Caco-2 (cell line): ENCODE results near the gene RNF166. TPM values are rescaled to one million over a fixed set of nuclear protein-coding genes. Genes with fewer than 3 reads are reported as not detected.
A peak's percentile ranks its signal among the peaks of the same experiment; 100 is the strongest.

Source experiments
- BruUV-seq: library from RNA; stranded (reverse); fragments of 400-500 nt; replicated peaks from 2 replicates; lab custom pipeline; 2021; lab: Mats Ljungman, UMichigan
- CTCF ChIA-PET: fragments of 300-600 bp; sonication (Branson Sonifier 250); formaldehyde crosslinking; loops from one replicate; lab custom pipeline; 2022; ENCODE audit warnings: antibody characterized with exemption; lab: Charles Lee
- POLR2A ChIA-PET: fragments of 300-600 bp; sonication (Branson Sonifier 250); formaldehyde crosslinking; loops from one replicate; lab custom pipeline; 2022; ENCODE audit warnings: antibody characterized with exemption; lab: Charles Lee
- DNase-seq, 2 experiments: peaks; one replicate each; pipeline versions ENCODE4 v3.0.0 to v3.0.0-alpha.2; 2020 to 2022
- H3K27me3 ChIP-seq: replicated peaks from 2 replicates; pipeline ENCODE4 v1.6.0; 2011; ENCODE audit warnings: low read length; ENCODE audit not compliant: control insufficient read depth, insufficient read depth
- H3K36me3 ChIP-seq: 2 replicates; pipeline ENCODE4 v1.5.1; 2011; ENCODE audit warnings: low read length; ENCODE audit not compliant: control insufficient read depth, insufficient read depth
- H3K4me1 ChIP-seq: fragments of 250-450 bp; sonication (Bioruptor Pico); 2 replicates; pipeline ENCODE4 v1.5.1; 2020; ENCODE audit warnings: mild to moderate bottlenecking
- H3K4me3 ChIP-seq: 2 replicates; pipeline ENCODE4 v1.5.1; 2011; ENCODE audit warnings: low read depth, mild to moderate bottlenecking, control low read depth, low read length
- H3K9me3 ChIP-seq: fragments of 250-450 bp; sonication (Bioruptor Pico); 2 replicates; pipeline ENCODE4 v1.5.1; 2020; ENCODE audit warnings: mild to moderate bottlenecking, moderate library complexity
- H3K27ac Mint-ChIP-seq: one replicate; pipeline ENCODE4 v1.8.0; 2022; ENCODE audit warnings: mixed read lengths; ENCODE audit not compliant: unreplicated experiment
- H3K27me3 Mint-ChIP-seq: one replicate; pipeline ENCODE4 v1.8.0; 2022; ENCODE audit warnings: mixed read lengths; ENCODE audit not compliant: insufficient read depth, unreplicated experiment
- H3K36me3 Mint-ChIP-seq: one replicate; pipeline ENCODE4 v1.8.0; 2022; ENCODE audit warnings: mild to moderate bottlenecking, mixed read lengths; ENCODE audit not compliant: insufficient read depth, unreplicated experiment
- H3K4me1 Mint-ChIP-seq: one replicate; pipeline ENCODE4 v1.8.0; 2022; ENCODE audit warnings: low read depth, mixed read lengths; ENCODE audit not compliant: unreplicated experiment
- H3K4me3 Mint-ChIP-seq: one replicate; pipeline ENCODE4 v1.8.0; 2022; ENCODE audit warnings: mild to moderate bottlenecking, moderate library complexity, mixed read lengths; ENCODE audit not compliant: unreplicated experiment
- H3K9me3 Mint-ChIP-seq: one replicate; pipeline ENCODE4 v1.8.0; 2022; ENCODE audit warnings: mixed read lengths; ENCODE audit not compliant: unreplicated experiment
- intact Hi-C: fragments of 100-400 bp; cut with micrococcal nuclease; formaldehyde crosslinking; loops from one replicate; pipeline ENCODE4 v1.10.0; 2022; ENCODE audit not compliant: unreplicated experiment
- total RNA-seq: library from RNA; stranded (reverse); gene quantifications from 2 replicates; pipeline ENCODE4 v1.2.3, GENCODE V29; 2022
- TF ChIP-seq, protein P1 (sequence below), 2 experiments: fragments of 200-600 bp in 1 of 2; IDR thresholded peaks; 1 replicate in 1 of 2; 2 replicates in 1 of 2; pipeline versions ENCODE4 v1.5.1 to v1.8.0; 2011 to 2022; ENCODE audit warnings: antibody characterized with exemption in 1 of 2, control low read depth in 1 of 2, inconsistent platforms in 1 of 2, low read depth in 1 of 2, low read length in 1 of 2, mild to moderate bottlenecking in 1 of 2, moderate library complexity in 1 of 2; ENCODE audit not compliant: insufficient read depth in 1 of 2, severe bottlenecking in 1 of 2, unreplicated experiment in 1 of 2

The RNF166 gene
- total RNA-seq, 1 experiment from 2014 or later = 37.3 TPM

- Mint-ChIP-seq H3K27ac (no peak overlapping the region), H3K27me3 (no peaks in the 10 kb centered on the region), H3K4me3 (no peak overlapping the region), H3K9me3 (no peaks in the 10 kb centered on the region), H3K4me1 (no peaks in the 10 kb centered on the region), H3K36me3 (peaks cover 38% of the 10 kb centered on the region)
- Histone ChIP-seq H3K9me3 (no peaks in the 10 kb centered on the region), H3K36me3 (no peaks in the 10 kb centered on the region; the same call in none of the 2 replicates), H3K4me3 (no peak overlapping the region), H3K4me1 (peaks cover 4% of the 10 kb centered on the region; the same call in 1 of the 2 replicates), H3K27me3 (no peaks in the 10 kb centered on the region)
- no TSS peak for BruUV-seq
- intact Hi-C loops = no loop called here
- DNase-seq = no peak
- POLR2A ChIA-PET = no interaction called here
- TF ChIP-seq, protein P1, sequence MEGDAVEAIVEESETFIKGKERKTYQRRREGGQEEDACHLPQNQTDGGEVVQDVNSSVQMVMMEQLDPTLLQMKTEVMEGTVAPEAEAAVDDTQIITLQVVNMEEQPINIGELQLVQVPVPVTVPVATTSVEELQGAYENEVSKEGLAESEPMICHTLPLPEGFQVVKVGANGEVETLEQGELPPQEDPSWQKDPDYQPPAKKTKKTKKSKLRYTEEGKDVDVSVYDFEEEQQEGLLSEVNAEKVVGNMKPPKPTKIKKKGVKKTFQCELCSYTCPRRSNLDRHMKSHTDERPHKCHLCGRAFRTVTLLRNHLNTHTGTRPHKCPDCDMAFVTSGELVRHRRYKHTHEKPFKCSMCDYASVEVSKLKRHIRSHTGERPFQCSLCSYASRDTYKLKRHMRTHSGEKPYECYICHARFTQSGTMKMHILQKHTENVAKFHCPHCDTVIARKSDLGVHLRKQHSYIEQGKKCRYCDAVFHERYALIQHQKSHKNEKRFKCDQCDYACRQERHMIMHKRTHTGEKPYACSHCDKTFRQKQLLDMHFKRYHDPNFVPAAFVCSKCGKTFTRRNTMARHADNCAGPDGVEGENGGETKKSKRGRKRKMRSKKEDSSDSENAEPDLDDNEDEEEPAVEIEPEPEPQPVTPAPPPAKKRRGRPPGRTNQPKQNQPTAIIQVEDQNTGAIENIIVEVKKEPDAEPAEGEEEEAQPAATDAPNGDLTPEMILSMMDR (IDR thresholded peaks at IDR 0.05; ENCODE audit: insufficient read depth in 1 of 2, low read depth in 1 of 2, low read length in 1 of 2, severe bottlenecking in 1 of 2, unreplicated experiment in 1 of 2) = no peak
- CTCF ChIA-PET = interaction anchor here (1.0 to 1.2 kb wide), 2 partner anchors 19 to 40 kb away, joined by 6 to 7 read pairs; partner anchors contain the start of gene PIEZO1
These were observed 38.6 kb upstream of the RNF166 start for GRCh38 chr16:88744577-88745521.

GRCh38 chr16:88743693-88744576 lies 37.7 kb upstream of the RNF166 start:
- H3K9me3 Mint-ChIP-seq = no peaks in the 10 kb centered on the region
- ChIA-PET POLR2A (no interaction called here), CTCF (interaction anchor here (0.6 to 1.6 kb wide), 5 partner anchors 19 to 41 kb away, joined by 3 to 8 read pairs (median 5); partner anchors contain the start of gene PIEZO1)
- H3K27me3 Mint-ChIP-seq = no peaks in the 10 kb centered on the region
- intact Hi-C loops = loop anchor here (1.0 to 2.0 kb wide), 2 partner anchors 19 to 41 kb away; partner anchors contain the start of gene PIEZO1
- TF ChIP-seq, protein P1 (IDR thresholded peaks at IDR 0.05; ENCODE audit: insufficient read depth in 1 of 2, low read depth in 1 of 2, low read length in 1 of 2, severe bottlenecking in 1 of 2, unreplicated experiment in 1 of 2) = peak; percentile 95 to 98
- no peaks in the 10 kb centered on the region for H3K27me3 ChIP-seq
- H3K27ac Mint-ChIP-seq = peak overlapping the region; percentile 25
- peak; percentile 82 to 90 for DNase-seq
- H3K4me3 ChIP-seq = no peak overlapping the region
- no peaks in the 10 kb centered on the region for H3K4me1 Mint-ChIP-seq
- H3K36me3 Mint-ChIP-seq = peaks cover 38% of the 10 kb centered on the region
- H3K36me3 ChIP-seq = no peaks in the 10 kb centered on the region; the same call in none of the 2 replicates
- H3K4me1 ChIP-seq = peaks cover 4% of the 10 kb centered on the region; the same call in 1 of the 2 replicates
- no peak overlapping the region for H3K4me3 Mint-ChIP-seq
- BruUV-seq = no TSS peak
- H3K9me3 ChIP-seq = no peaks in the 10 kb centered on the region
